NOMO-1 (cell line): ENCODE measurements around the gene CBLN2.

Experiments
- DNase-seq, 2 experiments: peaks; one replicate each; lab custom pipeline; 2025; ENCODE audit not compliant: unreplicated experiment in 2 of 2; lab: John Stamatoyannopoulos, UW

CBLN2 gene

DNA sequence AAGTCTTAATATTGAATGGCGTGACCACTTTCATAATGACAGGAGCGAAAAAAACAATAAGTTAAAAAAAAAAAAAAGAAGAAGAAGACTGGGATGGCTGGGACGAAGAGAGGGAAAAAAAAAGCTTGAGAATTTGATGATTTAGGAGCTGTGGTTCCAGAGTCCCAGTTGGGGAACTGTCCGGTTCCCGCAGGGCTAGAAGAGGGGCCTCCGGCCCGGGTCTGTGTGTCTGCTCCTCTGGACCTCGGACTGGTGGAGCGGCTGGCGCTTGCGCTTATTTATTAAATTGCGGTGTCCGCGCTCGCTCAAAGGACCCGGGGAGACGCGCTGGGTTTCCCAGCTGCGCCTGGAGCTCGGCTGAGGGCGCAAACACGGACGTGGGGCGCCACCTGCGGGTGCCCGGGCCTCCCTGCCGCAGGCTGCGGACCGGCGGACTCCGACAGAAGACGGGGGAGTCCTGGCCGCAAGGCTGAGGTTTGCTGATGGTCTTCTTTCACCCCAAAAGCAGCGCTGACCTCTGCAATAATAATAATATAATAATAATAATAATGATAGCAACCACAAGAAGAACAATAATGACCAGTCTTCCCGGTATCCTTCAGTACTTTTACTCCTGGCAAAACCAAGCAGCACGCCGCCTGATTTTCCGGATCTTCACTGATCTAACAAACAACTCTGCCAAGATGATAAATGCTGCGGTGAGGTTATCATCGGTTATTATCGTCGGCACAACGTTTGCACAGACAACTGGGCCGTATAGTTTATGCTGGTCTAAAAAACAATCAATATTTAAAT lies at the start of gene CBLN2:
Gene CBLN2, minus strand, starts transcription at position 251 of the 795 bp plus-strand sequence. CDS start 2,182 bp downstream, outside the sequence.
- DNase-seq: no peak

- no peak for DNase-seq
Measured at GRCh38 chr18:72588360-72588759, 44.2 kb upstream of the CBLN2 start.

GRCh38 chr18:72584787-72585186 lies 40.6 kb upstream of the CBLN2 start:
- no peak for DNase-seq

GRCh38 chr18:72581976-72582375 lies 37.8 kb upstream of the CBLN2 start:
- no peak for DNase-seq

DNA sequence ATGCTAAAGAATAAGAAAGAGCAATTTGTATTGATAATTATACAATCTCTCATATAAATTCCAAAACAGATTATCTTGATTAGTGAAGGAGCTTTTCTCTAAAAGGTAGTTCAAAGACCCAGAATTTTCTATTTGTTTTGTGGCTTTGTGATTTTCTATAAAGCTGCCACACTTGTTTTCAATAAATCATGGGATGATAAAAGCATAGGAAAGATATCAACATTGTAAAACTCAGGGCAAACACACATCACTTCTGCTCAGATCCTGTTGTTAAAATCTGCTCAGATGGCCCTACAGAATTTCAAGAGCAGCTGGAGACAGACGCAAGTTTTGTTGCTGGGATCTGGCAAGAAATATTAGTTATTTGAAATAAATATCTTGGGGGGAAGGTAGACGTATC lies 28.8 kb upstream of the CBLN2 start:
- DNase-seq: no peak

GRCh38 chr18:72566290-72566689 lies 22.1 kb upstream of the CBLN2 start:
- no peak for DNase-seq

DNA sequence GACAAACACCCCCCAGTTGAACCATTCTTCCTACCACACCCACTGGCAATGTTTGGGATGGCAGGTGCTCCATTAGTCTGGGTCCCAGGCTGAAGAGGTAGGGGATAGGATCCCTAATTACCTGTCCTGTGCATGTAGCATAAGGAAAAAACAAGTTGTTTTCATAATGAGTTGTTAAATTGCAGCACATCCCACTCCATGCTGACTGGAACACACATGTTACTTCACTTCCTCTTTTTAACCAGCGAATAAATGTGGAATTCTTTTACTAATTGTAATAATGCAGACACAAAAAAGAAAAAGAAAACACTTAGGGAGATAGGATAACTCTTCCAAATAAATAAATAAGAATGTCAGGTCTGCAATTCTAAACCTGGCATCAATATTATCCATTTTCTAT lies 11.8 kb upstream of the CBLN2 start:
- DNase-seq: no peak

DNA sequence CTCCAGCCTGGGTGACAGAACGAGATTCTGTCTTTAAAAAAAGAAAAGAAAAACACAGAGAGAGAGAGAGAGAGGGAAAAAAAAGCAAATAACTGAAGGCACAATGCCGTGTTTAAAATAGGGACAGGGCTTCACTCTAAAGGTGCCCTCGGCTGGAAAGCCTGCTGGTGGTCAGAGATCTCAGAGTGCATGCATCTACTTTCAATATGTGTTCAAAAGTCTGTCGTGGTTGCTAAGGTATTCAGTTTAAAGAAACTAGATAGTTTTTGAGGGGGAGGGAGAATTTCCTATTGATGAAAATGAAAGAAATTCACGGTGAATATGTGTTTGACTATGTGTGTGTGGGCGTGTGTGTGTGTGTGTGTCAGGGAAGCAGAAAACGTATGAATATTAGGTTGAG lies 11.0 kb upstream of the CBLN2 start:
- no peak for DNase-seq

DNA sequence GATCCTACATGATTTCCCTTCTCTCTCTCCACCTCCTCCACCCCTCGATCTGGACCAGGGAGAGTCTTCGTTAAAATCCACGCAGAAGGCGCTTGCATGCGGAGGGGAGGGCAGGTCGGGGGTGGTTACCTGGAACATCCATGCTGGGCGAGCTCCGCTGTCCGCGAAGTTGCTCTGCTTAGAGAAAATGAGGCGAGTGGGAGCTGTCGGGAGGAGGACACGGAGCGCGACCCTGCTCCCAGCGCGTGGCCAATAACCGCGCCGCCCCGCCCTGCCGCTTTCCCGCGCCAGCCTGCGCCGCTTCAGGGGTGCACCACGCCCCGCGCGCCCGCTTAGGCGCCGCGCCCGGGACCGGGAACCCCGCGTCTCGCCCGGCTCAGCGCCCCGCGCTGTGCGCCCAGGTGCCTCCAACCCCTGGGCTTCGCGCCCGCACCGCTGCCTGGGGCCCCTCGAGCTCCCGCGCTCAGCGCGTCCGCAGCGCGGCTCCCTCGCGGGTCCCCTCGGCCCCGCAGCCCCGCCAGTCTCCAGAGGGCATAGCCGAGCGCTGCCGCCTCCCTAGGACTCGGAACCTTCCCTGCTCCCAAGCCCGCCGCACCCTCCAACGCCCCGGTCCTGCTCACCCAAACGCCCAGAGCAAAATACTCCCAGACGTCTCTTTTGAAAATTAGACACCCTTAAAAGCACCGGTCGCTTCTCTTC lies 636 bp downstream of the CBLN2 start:
- no peak for DNase-seq

GRCh38 chr18:72542984-72543356 lies 1.2 kb downstream of the CBLN2 start:
- no peak for DNase-seq

- no peak for DNase-seq
Measured at GRCh38 chr18:72542342-72542741, 1.8 kb downstream of the CBLN2 start.

- no peak for DNase-seq
Measured at GRCh38 chr18:72541871-72542332, 2.2 kb downstream of the CBLN2 start.

GRCh38 chr18:72539901-72540300 lies 4.2 kb downstream of the CBLN2 start:
- no peak for DNase-seq

- no peak for DNase-seq
Measured at GRCh38 chr18:72530622-72531021, 13.5 kb downstream of the CBLN2 start.

GRCh38 chr18:72504866-72505265 lies 39.3 kb downstream of the CBLN2 start:
- DNase-seq: no peak

GRCh38 chr18:72502671-72503431 lies 41.3 kb downstream of the CBLN2 start:
- no peak for DNase-seq

DNA sequence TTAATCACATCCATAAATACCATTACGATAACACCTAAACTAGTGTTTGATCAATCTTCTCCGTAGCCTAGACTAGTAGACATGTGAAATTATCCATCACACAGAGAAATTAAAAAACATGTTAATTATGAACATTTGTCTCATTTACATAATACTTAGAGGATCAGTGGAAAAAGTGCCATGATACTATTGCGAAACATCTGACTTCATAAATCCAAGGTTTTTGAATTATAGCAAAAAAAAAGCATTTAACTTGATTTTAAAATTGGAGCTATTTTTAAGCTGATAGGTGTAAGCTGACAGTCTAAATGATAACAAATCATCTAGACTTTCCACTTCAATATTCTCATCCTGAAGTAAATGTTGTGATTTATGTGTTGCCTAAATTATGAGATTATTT lies 51.6 kb downstream of the CBLN2 start:
- DNase-seq: no peak
